Tibial nerve (tissue), 4 donors: ENCODE data around the gene MAPKAP1. TPM values are rescaled to one million over a fixed set of nuclear protein-coding genes. Genes with fewer than 3 reads are reported as not detected.

ENCODE experiments used
- DNase-seq, 2 donors: peaks; one replicate each; pipeline ENCODE4 v3.0.0-alpha.2; 2019; ENCODE audit warnings: low spot score in 2 of 2
- H3K27ac ChIP-seq, 4 donors: fragments of 200-600 bp; sonication (generic) in 3 of 4; one replicate each; pipeline ENCODE4 v1.5.1; 2017 to 2019; ENCODE audit warnings: mild to moderate bottlenecking in 1 of 4
- H3K27me3 ChIP-seq, 2 donors: fragments of 200-600 bp; sonication (generic) in 1 of 2; one replicate each; pipeline versions ENCODE4 v1.5.1 to v1.6.0; 2017 to 2019
- H3K36me3 ChIP-seq, 3 donors: fragments of 200-600 bp; sonication (generic); one replicate each; pipeline ENCODE4 v1.5.1; 2018 to 2019
- H3K4me1 ChIP-seq, 4 donors: fragments of 200-600 bp; sonication (generic) in 3 of 4; one replicate each; pipeline ENCODE4 v1.5.1; 2017 to 2019
- H3K4me3 ChIP-seq, 4 donors: fragments of 200-600 bp; sonication (generic) in 3 of 4; one replicate each; pipeline ENCODE4 v1.5.1; 2017 to 2019; ENCODE audit warnings: mild to moderate bottlenecking in 1 of 4, moderate library complexity in 1 of 4
- H3K9me3 ChIP-seq, 4 donors: fragments of 200-600 bp; sonication (generic) in 3 of 4; one replicate each; pipeline ENCODE4 v1.5.1; 2017 to 2019
- EP300 ChIP-seq, 2 donors: sonication (generic); formaldehyde crosslinking; IDR thresholded peaks; one replicate each; pipeline ENCODE4 v1.6.1; 2017; ENCODE audit warnings: antibody characterized with exemption in 2 of 2, mild to moderate bottlenecking in 1 of 2
- POLR2A ChIP-seq, 2 donors: fragments of 450-650 bp; IDR thresholded peaks; one replicate each; pipeline ENCODE4 v1.6.1; 2017; ENCODE audit warnings: antibody characterized with exemption in 2 of 2, mild to moderate bottlenecking in 2 of 2, moderate library complexity in 2 of 2
- WGBS, 2 donors: methylation state at CpG; one replicate each; pipeline ENCODE4 v1.1.5; 2018; 5-methylcytosine and 5-hydroxymethylcytosine counted together
- total RNA-seq, 4 donors: library from RNA; depleted of rRNA; stranded (reverse); fragments of >200 nt; gene quantifications; one replicate each; pipeline ENCODE4 v1.1.0, GENCODE V29; 2016
- TF ChIP-seq, protein P1 (sequence below), 5 experiments: fragments of 200-600 bp in 3 of 5; fragments of 450-650 bp in 2 of 5; sonication (generic) in 3 of 5; IDR thresholded peaks; one replicate each; pipeline ENCODE4 v1.5.1; 2016 to 2019; ENCODE audit warnings: antibody characterized with exemption in 5 of 5, mild to moderate bottlenecking in 3 of 5, moderate library complexity in 2 of 5

The MAPKAP1 gene
- total RNA-seq, 4 donors from 2014 or later = 61.4 to 111 (median 92.7) TPM

DNA sequence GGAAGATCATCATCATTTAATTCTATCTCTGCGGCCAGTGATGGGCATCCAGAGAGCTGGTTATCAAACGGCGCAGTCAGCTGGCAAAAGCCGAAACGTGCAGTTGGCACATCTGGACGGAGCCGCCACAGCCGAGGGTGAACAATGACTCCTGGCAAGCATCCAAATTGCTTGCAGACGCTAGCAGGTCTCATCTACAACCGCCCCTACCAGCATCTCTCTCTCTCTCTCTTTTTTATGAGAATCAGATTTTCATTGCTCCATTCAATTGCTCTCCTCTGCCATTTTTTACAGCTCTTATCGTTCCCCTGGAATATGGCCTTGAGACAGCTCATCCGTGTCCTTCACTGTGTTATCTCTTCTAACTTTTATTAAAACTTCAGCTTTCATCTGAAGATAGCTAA lies 165.2 kb downstream of the MAPKAP1 start:
- no peak overlapping the region for H3K27ac ChIP-seq
- no peak overlapping the region for H3K4me3 ChIP-seq
- DNase-seq = no peak
- TF ChIP-seq, protein P1, sequence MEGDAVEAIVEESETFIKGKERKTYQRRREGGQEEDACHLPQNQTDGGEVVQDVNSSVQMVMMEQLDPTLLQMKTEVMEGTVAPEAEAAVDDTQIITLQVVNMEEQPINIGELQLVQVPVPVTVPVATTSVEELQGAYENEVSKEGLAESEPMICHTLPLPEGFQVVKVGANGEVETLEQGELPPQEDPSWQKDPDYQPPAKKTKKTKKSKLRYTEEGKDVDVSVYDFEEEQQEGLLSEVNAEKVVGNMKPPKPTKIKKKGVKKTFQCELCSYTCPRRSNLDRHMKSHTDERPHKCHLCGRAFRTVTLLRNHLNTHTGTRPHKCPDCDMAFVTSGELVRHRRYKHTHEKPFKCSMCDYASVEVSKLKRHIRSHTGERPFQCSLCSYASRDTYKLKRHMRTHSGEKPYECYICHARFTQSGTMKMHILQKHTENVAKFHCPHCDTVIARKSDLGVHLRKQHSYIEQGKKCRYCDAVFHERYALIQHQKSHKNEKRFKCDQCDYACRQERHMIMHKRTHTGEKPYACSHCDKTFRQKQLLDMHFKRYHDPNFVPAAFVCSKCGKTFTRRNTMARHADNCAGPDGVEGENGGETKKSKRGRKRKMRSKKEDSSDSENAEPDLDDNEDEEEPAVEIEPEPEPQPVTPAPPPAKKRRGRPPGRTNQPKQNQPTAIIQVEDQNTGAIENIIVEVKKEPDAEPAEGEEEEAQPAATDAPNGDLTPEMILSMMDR (IDR thresholded peaks at IDR 0.05) = no peak
- TF ChIP-seq EP300 (IDR thresholded peaks at IDR 0.05) = no peak
- TF ChIP-seq POLR2A (IDR thresholded peaks at IDR 0.05) = no peak
- 74% methylated on average over 12 of the region's 12 CpGs for WGBS, 2 donors
- H3K36me3 ChIP-seq = peaks cover 0 to 5% (median 0%) of the 10 kb centered on the region in 3 donors
- no peaks in the 10 kb centered on the region for H3K9me3 ChIP-seq
- H3K27me3 ChIP-seq = no peaks in the 10 kb centered on the region
- H3K4me1 ChIP-seq = peaks cover 0 to 28% (median 3%) of the 10 kb centered on the region in 4 donors

DNA sequence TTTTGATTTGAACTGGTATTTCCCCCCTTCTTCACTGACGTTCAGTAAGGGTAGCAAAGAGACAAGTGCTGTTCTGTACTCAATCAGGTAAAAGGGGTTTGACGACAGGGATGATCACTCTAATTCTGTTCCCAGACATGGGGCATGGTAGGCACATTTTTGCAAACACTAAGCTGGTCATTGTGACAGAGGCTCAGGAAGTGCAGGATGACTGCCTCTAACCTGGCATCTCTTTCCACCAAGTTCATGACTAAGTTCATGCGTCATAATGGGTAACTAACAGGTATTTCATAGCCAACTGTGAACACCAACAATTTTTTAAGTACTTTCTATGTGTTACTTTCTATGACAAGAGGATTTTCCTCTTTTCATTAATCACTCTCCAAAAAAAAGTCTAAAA lies 166.5 kb downstream of the MAPKAP1 start:
- TF ChIP-seq EP300 (IDR thresholded peaks at IDR 0.05) (no peak), POLR2A (IDR thresholded peaks at IDR 0.05) (no peak)
- TF ChIP-seq, protein P1 (IDR thresholded peaks at IDR 0.05) = no peak
- WGBS, 2 donors = 94 to 95% methylated on average over 3 of the region's 3 CpGs
- DNase-seq = no peak

DNA sequence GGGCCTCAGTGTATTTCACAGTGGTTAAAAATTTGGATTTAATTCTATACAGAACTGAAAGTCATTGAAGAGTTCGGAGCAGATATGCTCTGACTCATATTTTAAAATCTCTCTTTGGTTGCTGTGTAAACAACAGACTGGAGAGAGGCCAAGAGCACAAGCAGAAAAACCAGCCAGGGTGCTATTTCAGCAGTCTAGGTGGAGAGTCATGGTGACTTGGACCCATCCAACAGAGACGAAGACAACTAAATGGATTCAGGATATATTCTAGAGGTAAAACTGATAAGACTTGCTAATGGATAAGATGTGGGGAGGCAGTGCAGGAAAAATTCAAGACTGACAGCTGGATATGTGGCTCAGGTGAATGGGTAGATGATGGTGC lies 168.9 kb downstream of the MAPKAP1 start:
- DNase-seq = no peak
- Histone ChIP-seq H3K4me3 (no peak overlapping the region), H3K4me1 (peaks cover 0 to 13% (median 3%) of the 10 kb centered on the region in 4 donors), H3K27ac (peak overlapping the region in 1 of 4 donors; percentile 47), H3K36me3 (peaks cover 0 to 5% (median 0%) of the 10 kb centered on the region in 3 donors), H3K27me3 (no peaks in the 10 kb centered on the region), H3K9me3 (no peaks in the 10 kb centered on the region)
- no peak for TF ChIP-seq EP300 (IDR thresholded peaks at IDR 0.05)
- no peak for TF ChIP-seq POLR2A (IDR thresholded peaks at IDR 0.05)
- TF ChIP-seq, protein P1 (IDR thresholded peaks at IDR 0.05) = no peak
- WGBS, 2 donors = 34 to 42% methylated on average over 2 of the region's 2 CpGs

More for the DNA sequence above, 166.5 kb downstream of the MAPKAP1 start:
- Histone ChIP-seq H3K9me3 (no peaks in the 10 kb centered on the region), H3K4me3 (no peak overlapping the region), H3K27ac (no peak overlapping the region), H3K36me3 (peaks cover 0 to 5% (median 0%) of the 10 kb centered on the region in 3 donors), H3K27me3 (no peaks in the 10 kb centered on the region), H3K4me1 (peaks cover 0 to 25% (median 3%) of the 10 kb centered on the region in 4 donors)

DNA sequence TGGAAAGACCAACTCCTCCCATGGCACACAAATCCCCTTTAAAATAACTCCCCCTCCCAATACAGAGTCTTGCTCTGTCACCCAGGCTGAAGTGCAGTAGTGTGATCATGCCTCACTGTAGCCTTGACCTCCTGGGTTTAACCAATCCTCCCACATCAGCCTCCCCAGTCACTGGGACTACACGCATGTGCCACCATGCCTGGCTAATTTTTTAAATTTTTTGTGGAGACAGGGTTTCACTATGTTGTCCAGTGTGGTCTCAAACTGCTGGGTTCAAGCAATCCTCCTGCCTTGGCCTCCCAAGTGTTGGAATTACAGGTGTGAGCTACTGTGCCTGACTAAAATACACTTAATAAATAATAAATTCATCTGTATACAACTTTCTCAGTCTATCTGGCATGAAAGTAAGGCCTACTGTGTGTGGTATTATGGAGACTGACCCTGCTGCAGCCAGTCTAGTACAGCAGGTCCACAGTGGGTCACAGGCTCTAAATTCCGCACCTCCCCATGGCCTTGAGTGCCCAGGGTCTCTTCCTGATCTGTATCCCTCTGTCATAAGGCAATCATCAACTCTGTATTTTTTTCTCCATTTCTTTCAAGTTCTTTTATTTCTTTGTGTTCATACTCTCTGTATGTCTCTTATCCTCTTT lies 169.4 kb downstream of the MAPKAP1 start:
- 82 to 94% methylated on average over 2 of the region's 2 CpGs for WGBS, 2 donors
- Histone ChIP-seq H3K4me1 (peaks cover 0 to 13% (median 3%) of the 10 kb centered on the region in 4 donors), H3K36me3 (peaks cover 0 to 5% (median 0%) of the 10 kb centered on the region in 3 donors), H3K9me3 (no peaks in the 10 kb centered on the region), H3K4me3 (no peak overlapping the region), H3K27ac (peak overlapping the region in 1 of 4 donors; percentile 47), H3K27me3 (no peaks in the 10 kb centered on the region)
- no peak for DNase-seq
- TF ChIP-seq, protein P1 (IDR thresholded peaks at IDR 0.05) = no peak
- TF ChIP-seq POLR2A (IDR thresholded peaks at IDR 0.05) = no peak
- TF ChIP-seq EP300 (IDR thresholded peaks at IDR 0.05) = no peak

DNA sequence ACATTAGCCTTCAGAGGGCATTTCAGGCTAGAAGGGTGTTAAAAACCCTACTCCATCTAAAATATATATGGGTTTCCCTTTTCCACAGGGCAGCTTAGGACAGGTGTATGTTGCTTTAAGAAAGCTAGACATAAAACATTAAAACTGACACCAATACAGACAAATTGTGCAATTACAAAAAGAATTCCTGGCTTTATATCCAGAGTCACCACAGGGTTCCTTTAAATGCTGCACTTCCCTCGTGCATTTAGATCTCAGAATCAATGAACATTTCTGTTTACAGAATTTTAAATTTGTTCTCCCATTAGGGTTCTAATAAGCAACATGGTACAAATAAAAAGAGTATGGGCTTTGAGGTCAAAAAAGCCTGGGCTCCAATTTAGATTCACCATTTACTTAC lies 170.2 kb downstream of the MAPKAP1 start:
- no peak for DNase-seq
- H3K4me1 ChIP-seq = peaks cover 0 to 13% (median 3%) of the 10 kb centered on the region in 4 donors
- H3K27ac ChIP-seq = no peak overlapping the region
- H3K27me3 ChIP-seq = no peaks in the 10 kb centered on the region
- TF ChIP-seq EP300 (IDR thresholded peaks at IDR 0.05) (no peak), POLR2A (IDR thresholded peaks at IDR 0.05) (no peak)
- TF ChIP-seq, protein P1 (IDR thresholded peaks at IDR 0.05) = no peak
- H3K36me3 ChIP-seq = peaks cover 0 to 3% (median 0%) of the 10 kb centered on the region in 3 donors
- H3K4me3 ChIP-seq = no peak overlapping the region
- WGBS, 2 donors = 80 to 88% methylated on average over 1 of the region's 1 CpG
- no peaks in the 10 kb centered on the region for H3K9me3 ChIP-seq
